B cell (primary cell): ENCODE measurements around the gene CFAP44.

Source experiments
- EZH2 ChIP-seq: IDR thresholded peaks from 2 replicates; pipeline ENCODE4 v1.6.1; 2012; ENCODE audit warnings: borderline replicate concordance, low read depth, mild to moderate bottlenecking, moderate library complexity, low read length; ENCODE audit not compliant: insufficient read depth, poor library complexity, severe bottlenecking
- TF ChIP-seq, protein P1 (sequence below): fragments of 200-600 bp; IDR thresholded peaks from one replicate; pipeline ENCODE4 v1.8.0; 2022; ENCODE audit warnings: antibody characterized with exemption, mild to moderate bottlenecking

DNA sequence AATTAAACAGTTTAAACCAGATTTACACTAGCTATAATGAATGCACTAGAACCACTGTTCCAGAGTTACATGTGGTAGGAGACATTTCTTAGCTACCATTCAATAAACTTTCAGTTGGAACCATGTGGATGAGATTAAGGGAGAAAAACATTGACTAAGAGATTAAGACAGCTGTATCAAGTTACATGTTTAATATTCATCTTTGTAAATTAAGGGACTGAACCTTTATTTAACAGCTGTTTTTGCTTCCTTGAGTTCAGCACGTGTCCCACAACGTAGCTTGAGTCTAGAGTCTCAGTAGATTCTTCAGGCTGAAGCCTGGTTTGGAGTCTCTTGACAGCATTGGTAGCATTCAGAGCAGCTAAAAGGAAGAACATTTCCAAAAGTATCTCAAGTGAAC, 27.2 kb upstream of the CFAP44 start:
- TF ChIP-seq, protein P1, sequence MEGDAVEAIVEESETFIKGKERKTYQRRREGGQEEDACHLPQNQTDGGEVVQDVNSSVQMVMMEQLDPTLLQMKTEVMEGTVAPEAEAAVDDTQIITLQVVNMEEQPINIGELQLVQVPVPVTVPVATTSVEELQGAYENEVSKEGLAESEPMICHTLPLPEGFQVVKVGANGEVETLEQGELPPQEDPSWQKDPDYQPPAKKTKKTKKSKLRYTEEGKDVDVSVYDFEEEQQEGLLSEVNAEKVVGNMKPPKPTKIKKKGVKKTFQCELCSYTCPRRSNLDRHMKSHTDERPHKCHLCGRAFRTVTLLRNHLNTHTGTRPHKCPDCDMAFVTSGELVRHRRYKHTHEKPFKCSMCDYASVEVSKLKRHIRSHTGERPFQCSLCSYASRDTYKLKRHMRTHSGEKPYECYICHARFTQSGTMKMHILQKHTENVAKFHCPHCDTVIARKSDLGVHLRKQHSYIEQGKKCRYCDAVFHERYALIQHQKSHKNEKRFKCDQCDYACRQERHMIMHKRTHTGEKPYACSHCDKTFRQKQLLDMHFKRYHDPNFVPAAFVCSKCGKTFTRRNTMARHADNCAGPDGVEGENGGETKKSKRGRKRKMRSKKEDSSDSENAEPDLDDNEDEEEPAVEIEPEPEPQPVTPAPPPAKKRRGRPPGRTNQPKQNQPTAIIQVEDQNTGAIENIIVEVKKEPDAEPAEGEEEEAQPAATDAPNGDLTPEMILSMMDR: no peak
- no peak for TF ChIP-seq EZH2
